GM12878 (cell line): Measurements from ENCODE around the gene ADAMTSL3. TPM values are rescaled to one million over a fixed set of nuclear protein-coding genes. Genes with fewer than 3 reads are reported as not detected.

Source experiments
- ATAC-seq: fragments of 200-7000 bp; cut with Tn5 transposase; 3 replicates; pipeline ENCODE4 v1.9.1; 2020; ENCODE audit warnings: mild to moderate bottlenecking, moderate library complexity
- BruUV-seq: library from RNA; stranded (reverse); fragments of 400-500 nt; replicated peaks from 2 replicates; lab custom pipeline; 2021; lab: Mats Ljungman, UMichigan
- CTCF ChIA-PET: fragments of 300-600 bp; sonication (Branson Sonifier 250); formaldehyde crosslinking; extraction: SDS; loops from one replicate; lab custom pipeline; 2021; ENCODE audit warnings: inconsistent platforms; lab: Yijun Ruan, JAX
- POLR2A ChIA-PET: fragments of 350-600 bp; formaldehyde crosslinking; extraction: SDS; loops from one replicate; lab custom pipeline; 2021; ENCODE audit warnings: inconsistent platforms; lab: Charles Lee
- RAD21 ChIA-PET: fragments of 300-600 bp; sonication (Branson Sonifier 250); formaldehyde crosslinking; loops from one replicate; lab custom pipeline; 2023; ENCODE audit warnings: antibody characterized with exemption; ENCODE audit not compliant: unreplicated experiment; lab: Charles Lee
- SMC1A ChIA-PET: fragments of 300-600 bp; sonication (Branson Sonifier 250); formaldehyde crosslinking; loops from one replicate; lab custom pipeline; 2023; ENCODE audit not compliant: unreplicated experiment, uncharacterized antibody; lab: Charles Lee
- DNase-seq: peaks from one replicate; pipeline ENCODE4 v3.0.0-alpha.2; 2011; ENCODE audit warnings: low read depth, low spot score
- FAIRE-seq: peaks from 3 replicates; lab custom pipeline; 2011; peaks lifted over from hg19 to GRCh38; lab: Jason Lieb, UNC
- H2AFZ ChIP-seq: 2 replicates; pipeline ENCODE4 v1.6.0; 2011; ENCODE audit warnings: low read depth, low read length, control low read depth; ENCODE audit not compliant: control insufficient read depth
- H3K27ac ChIP-seq: 2 replicates; pipeline ENCODE4 v1.5.1; 2011; ENCODE audit warnings: control low read depth; ENCODE audit not compliant: control insufficient read depth, insufficient read depth
- H3K27me3 ChIP-seq, 2 experiments: replicated peaks in 1 of 2; 2 replicates each; pipeline versions ENCODE4 v1.6.0 to v1.6.1; 2011; ENCODE audit warnings: low read length in 1 of 2; ENCODE audit not compliant: control insufficient read depth in 2 of 2, insufficient read depth in 2 of 2
- H3K36me3 ChIP-seq, 2 experiments: 2 replicates each; pipeline ENCODE4 v1.5.1; 2011; ENCODE audit warnings: low read length in 1 of 2; ENCODE audit not compliant: control insufficient read depth in 2 of 2, insufficient read depth in 2 of 2
- H3K4me1 ChIP-seq: 2 replicates; pipeline ENCODE4 v1.6.1; 2011; ENCODE audit warnings: mild to moderate bottlenecking, low read length, moderate library complexity, mixed read lengths; ENCODE audit not compliant: control insufficient read depth, insufficient read depth
- H3K4me2 ChIP-seq: 2 replicates; pipeline ENCODE4 v1.6.0; 2011; ENCODE audit warnings: control low read depth; ENCODE audit not compliant: control insufficient read depth, insufficient read depth
- H3K4me3 ChIP-seq: fragments of 200-600 bp; sonication (generic); 2 replicates; pipeline ENCODE4 v1.5.1; 2016
- H3K79me2 ChIP-seq: 2 replicates; pipeline ENCODE4 v1.6.0; 2011; ENCODE audit warnings: low read length; ENCODE audit not compliant: control insufficient read depth, insufficient read depth
- H3K9ac ChIP-seq: 2 replicates; pipeline ENCODE4 v1.8.0; 2011; ENCODE audit warnings: low read length, control low read depth, mixed read lengths; ENCODE audit not compliant: control insufficient read depth, insufficient read depth
- H3K9me3 ChIP-seq: replicated peaks from 3 replicates; pipeline ENCODE4 v1.5.1; 2011; ENCODE audit warnings: mild to moderate bottlenecking, low read length; ENCODE audit not compliant: control insufficient read depth, insufficient read depth
- H4K20me1 ChIP-seq: 2 replicates; pipeline ENCODE4 v1.6.0; 2011; ENCODE audit not compliant: control insufficient read depth, insufficient read depth
- CHD2 ChIP-seq: IDR thresholded peaks from 2 replicates; pipeline ENCODE4 v1.6.1; 2011; ENCODE audit warnings: low read depth, low read length, improper control_type of control experiment, borderline replicate concordance
- EP300 ChIP-seq, 2 experiments: fragments of 150-350 bp in 1 of 2; IDR thresholded peaks; 2 replicates each; pipeline ENCODE4 v1.6.1; 2011 to 2012; ENCODE audit warnings: low read depth in 2 of 2, low read length in 2 of 2, borderline replicate concordance in 1 of 2, improper control_type of control experiment in 1 of 2, inconsistent platforms in 1 of 2; ENCODE audit not compliant: control insufficient read depth in 1 of 2
- LARP7 ChIP-seq: fragments of 450-650 bp; IDR thresholded peaks from 2 replicates; pipeline ENCODE4 v1.6.1; 2017; ENCODE audit warnings: mild to moderate bottlenecking
- MTA3 ChIP-seq: IDR thresholded peaks from 2 replicates; pipeline ENCODE4 v1.6.1; 2012; ENCODE audit warnings: low read length, inconsistent platforms, borderline replicate concordance
- PAX8 ChIP-seq: fragments of 450-650 bp; IDR thresholded peaks from 2 replicates; pipeline ENCODE4 v1.6.1; 2017; ENCODE audit warnings: mild to moderate bottlenecking, moderate library complexity
- TCF12 ChIP-seq: IDR thresholded peaks from 2 replicates; pipeline ENCODE4 v1.6.1; 2011; ENCODE audit warnings: low read depth, mild to moderate bottlenecking, low read length
- TCF3 ChIP-seq: IDR thresholded peaks from 2 replicates; pipeline ENCODE4 v1.6.1; 2012; ENCODE audit warnings: low read depth, mild to moderate bottlenecking, low read length, borderline replicate concordance; ENCODE audit not compliant: insufficient read depth
- ZNF24 ChIP-seq: fragments of 450-650 bp; IDR thresholded peaks from 2 replicates; pipeline ENCODE4 v1.6.1; 2017; ENCODE audit warnings: antibody characterized with exemption, mild to moderate bottlenecking
- WGBS: methylation state at CpG from one replicate; pipeline ENCODE4 v1.1.6; 2016; ENCODE audit warnings: low lambda C conversion rate; ENCODE audit not compliant: insufficient replicate concordance, insufficient coverage; ENCODE audit errors: missing lambda C conversion rate; 5-methylcytosine and 5-hydroxymethylcytosine counted together
- in situ Hi-C: fragments of 300-500 bp; cut with MboI; formaldehyde crosslinking; loops from 9 replicates; pipeline ENCODE4 v1.14.3; 2018; ENCODE audit warnings: mixed read lengths
- intact Hi-C: fragments of 100-400 bp; cut with micrococcal nuclease; formaldehyde crosslinking; loops from one replicate; pipeline ENCODE4 v1.14.2; 2022; ENCODE audit not compliant: unreplicated experiment
- polyA plus RNA-seq, 11 experiments: library from polyadenylated mRNA; depleted of rRNA in 4 of 11; unstranded in 6 of 11; stranded (reverse) in 5 of 11; fragments of >200 nt; fragmentation: Nextera tagmentation in 4 of 11; fragmentation: Illumina TruSeq in 1 of 11; extraction: Ambion mirVana in 4 of 11; extraction: Trizol in 1 of 11; gene quantifications; 1 replicate in 1 of 11; 2 replicates in 10 of 11; pipeline versions ENCODE4 v1.2.1 to v1.2.3, GENCODE V29; 2011 to 2016; ENCODE audit warnings: inconsistent platforms in 2 of 11, missing spikeins in 2 of 11, low read depth in 1 of 11
- total RNA-seq, 4 experiments: library from RNA; depleted of rRNA in 3 of 4; stranded (reverse); fragments of >200 nt in 3 of 4; fragmentation: Illumina TruSeq in 1 of 4; extraction: Trizol in 1 of 4; gene quantifications; 2 replicates each; pipeline versions ENCODE4 v1.2.1 to v1.2.3, GENCODE V29; 2013 to 2021
- TF ChIP-seq, protein P1 (sequence below): fragments of 450-650 bp; formaldehyde crosslinking; IDR thresholded peaks from 2 replicates; pipeline ENCODE4 v1.5.0; 2022; ENCODE audit warnings: mild to moderate bottlenecking, missing genetic modification characterization
- TF ChIP-seq, protein P2 (sequence below): fragments of 450-650 bp; conservative IDR thresholded peaks from 2 replicates; pipeline ENCODE4 v1.6.1; 2017; ENCODE audit warnings: mild to moderate bottlenecking, moderate library complexity
- TF ChIP-seq, protein P3 (sequence below): fragments of 450-650 bp; IDR thresholded peaks from 2 replicates; pipeline ENCODE4 v1.6.1; 2017; ENCODE audit warnings: mild to moderate bottlenecking, low read depth, inconsistent platforms; ENCODE audit not compliant: poor library complexity, severe bottlenecking
- TF ChIP-seq, protein P4 (sequence below): fragments of 450-650 bp; IDR thresholded peaks from 2 replicates; pipeline ENCODE4 v1.6.1; 2017; ENCODE audit warnings: borderline replicate concordance

ADAMTSL3 gene
- total and polyA plus RNA-seq, 10 of the 15 experiments (the other 5 are each of a cell fraction or from before 2014, with no cell fraction given): 0.01 to 0.28 (median 0.13) TPM

DNA sequence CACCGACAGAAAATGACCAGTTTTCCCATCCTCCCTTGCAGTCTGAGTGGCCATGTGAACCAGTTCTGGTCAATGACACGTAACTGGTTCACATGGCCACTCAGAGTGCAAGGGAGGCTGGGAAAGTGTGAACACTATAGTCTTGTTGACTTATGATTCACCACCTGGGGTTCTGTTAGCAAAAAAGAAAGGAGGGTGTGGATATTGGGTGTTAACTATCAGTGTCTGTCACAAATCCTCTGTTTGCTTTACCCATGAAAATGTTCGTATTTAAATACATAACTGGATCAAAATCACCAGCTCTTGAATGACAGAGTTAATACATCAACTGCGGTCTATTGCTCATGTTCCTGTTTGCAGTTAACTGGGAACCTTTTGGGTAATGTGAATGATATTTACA is 92.3 kb downstream of the ADAMTSL3 start:
- ChIA-PET CTCF (interaction anchor here (1.5 kb wide), 1 partner anchor 289 kb away, joined by 3 read pairs; no protein-coding TSS in a partner anchor), POLR2A (no interaction called here), RAD21 (no interaction called here), SMC1A (no interaction called here)
- 61% methylated on average over 4 of the region's 4 CpGs for WGBS
- ATAC-seq: no peak
- in situ Hi-C loops (no loop called here), intact Hi-C loops (no loop called here)
- Histone ChIP-seq H3K9me3 (no peaks in the 10 kb centered on the region), H3K79me2 (no peaks in the 10 kb centered on the region), H2AFZ (no peak overlapping the region), H4K20me1 (no peaks in the 10 kb centered on the region), H3K36me3 (no peaks in the 10 kb centered on the region), H3K27ac (no peak overlapping the region), H3K9ac (no peak overlapping the region), H3K4me1 (no peaks in the 10 kb centered on the region), H3K4me2 (no peak overlapping the region), H3K27me3 (no peaks in the 10 kb centered on the region), H3K4me3 (no peak overlapping the region)
- BruUV-seq: no TSS peak
- no peak for FAIRE-seq
- no peak for DNase-seq
- TF ChIP-seq, protein P1, sequence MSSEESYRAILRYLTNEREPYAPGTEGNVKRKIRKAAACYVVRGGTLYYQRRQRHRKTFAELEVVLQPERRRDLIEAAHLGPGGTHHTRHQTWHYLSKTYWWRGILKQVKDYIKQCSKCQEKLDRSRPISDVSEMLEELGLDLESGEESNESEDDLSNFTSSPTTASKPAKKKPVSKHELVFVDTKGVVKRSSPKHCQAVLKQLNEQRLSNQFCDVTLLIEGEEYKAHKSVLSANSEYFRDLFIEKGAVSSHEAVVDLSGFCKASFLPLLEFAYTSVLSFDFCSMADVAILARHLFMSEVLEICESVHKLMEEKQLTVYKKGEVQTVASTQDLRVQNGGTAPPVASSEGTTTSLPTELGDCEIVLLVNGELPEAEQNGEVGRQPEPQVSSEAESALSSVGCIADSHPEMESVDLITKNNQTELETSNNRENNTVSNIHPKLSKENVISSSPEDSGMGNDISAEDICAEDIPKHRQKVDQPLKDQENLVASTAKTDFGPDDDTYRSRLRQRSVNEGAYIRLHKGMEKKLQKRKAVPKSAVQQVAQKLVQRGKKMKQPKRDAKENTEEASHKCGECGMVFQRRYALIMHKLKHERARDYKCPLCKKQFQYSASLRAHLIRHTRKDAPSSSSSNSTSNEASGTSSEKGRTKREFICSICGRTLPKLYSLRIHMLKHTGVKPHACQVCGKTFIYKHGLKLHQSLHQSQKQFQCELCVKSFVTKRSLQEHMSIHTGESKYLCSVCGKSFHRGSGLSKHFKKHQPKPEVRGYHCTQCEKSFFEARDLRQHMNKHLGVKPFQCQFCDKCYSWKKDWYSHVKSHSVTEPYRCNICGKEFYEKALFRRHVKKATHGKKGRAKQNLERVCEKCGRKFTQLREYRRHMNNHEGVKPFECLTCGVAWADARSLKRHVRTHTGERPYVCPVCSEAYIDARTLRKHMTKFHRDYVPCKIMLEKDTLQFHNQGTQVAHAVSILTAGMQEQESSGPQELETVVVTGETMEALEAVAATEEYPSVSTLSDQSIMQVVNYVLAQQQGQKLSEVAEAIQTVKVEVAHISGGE: no peak
- TF ChIP-seq, protein P2, sequence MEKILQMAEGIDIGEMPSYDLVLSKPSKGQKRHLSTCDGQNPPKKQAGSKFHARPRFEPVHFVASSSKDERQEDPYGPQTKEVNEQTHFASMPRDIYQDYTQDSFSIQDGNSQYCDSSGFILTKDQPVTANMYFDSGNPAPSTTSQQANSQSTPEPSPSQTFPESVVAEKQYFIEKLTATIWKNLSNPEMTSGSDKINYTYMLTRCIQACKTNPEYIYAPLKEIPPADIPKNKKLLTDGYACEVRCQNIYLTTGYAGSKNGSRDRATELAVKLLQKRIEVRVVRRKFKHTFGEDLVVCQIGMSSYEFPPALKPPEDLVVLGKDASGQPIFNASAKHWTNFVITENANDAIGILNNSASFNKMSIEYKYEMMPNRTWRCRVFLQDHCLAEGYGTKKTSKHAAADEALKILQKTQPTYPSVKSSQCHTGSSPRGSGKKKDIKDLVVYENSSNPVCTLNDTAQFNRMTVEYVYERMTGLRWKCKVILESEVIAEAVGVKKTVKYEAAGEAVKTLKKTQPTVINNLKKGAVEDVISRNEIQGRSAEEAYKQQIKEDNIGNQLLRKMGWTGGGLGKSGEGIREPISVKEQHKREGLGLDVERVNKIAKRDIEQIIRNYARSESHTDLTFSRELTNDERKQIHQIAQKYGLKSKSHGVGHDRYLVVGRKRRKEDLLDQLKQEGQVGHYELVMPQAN: no peak
- no peak for TF ChIP-seq EP300 (IDR thresholded peaks at IDR 0.05; ENCODE audit: borderline replicate concordance in 1 of 2, control insufficient read depth in 1 of 2, low read depth in 2 of 2, low read length in 2 of 2)
- no peak for TF ChIP-seq TCF3
- no peak for TF ChIP-seq LARP7
- TF ChIP-seq TCF12: no peak
- TF ChIP-seq MTA3: no peak
- no peak for TF ChIP-seq PAX8
- TF ChIP-seq, protein P3, sequence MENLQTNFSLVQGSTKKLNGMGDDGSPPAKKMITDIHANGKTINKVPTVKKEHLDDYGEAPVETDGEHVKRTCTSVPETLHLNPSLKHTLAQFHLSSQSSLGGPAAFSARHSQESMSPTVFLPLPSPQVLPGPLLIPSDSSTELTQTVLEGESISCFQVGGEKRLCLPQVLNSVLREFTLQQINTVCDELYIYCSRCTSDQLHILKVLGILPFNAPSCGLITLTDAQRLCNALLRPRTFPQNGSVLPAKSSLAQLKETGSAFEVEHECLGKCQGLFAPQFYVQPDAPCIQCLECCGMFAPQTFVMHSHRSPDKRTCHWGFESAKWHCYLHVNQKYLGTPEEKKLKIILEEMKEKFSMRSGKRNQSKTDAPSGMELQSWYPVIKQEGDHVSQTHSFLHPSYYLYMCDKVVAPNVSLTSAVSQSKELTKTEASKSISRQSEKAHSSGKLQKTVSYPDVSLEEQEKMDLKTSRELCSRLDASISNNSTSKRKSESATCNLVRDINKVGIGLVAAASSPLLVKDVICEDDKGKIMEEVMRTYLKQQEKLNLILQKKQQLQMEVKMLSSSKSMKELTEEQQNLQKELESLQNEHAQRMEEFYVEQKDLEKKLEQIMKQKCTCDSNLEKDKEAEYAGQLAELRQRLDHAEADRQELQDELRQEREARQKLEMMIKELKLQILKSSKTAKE: no peak
- TF ChIP-seq, protein P4, sequence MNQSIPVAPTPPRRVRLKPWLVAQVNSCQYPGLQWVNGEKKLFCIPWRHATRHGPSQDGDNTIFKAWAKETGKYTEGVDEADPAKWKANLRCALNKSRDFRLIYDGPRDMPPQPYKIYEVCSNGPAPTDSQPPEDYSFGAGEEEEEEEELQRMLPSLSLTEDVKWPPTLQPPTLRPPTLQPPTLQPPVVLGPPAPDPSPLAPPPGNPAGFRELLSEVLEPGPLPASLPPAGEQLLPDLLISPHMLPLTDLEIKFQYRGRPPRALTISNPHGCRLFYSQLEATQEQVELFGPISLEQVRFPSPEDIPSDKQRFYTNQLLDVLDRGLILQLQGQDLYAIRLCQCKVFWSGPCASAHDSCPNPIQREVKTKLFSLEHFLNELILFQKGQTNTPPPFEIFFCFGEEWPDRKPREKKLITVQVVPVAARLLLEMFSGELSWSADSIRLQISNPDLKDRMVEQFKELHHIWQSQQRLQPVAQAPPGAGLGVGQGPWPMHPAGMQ: no peak
- no peak for TF ChIP-seq CHD2
- no peak for TF ChIP-seq ZNF24
- TF ChIP-seq, all 136 proteins: peak for 0
